Testis (tissue), 3 donors: ENCODE results near the gene SLC22A12. TPM values are rescaled to one million over a fixed set of nuclear protein-coding genes. Genes with fewer than 3 reads are reported as not detected.

Experiments used
- DNase-seq: peaks from one replicate; pipeline ENCODE4 v3.0.0-alpha.2; 2019
- H3K27ac ChIP-seq, 2 donors: fragments of 200-600 bp; sonication (generic); one replicate each; pipeline ENCODE4 v1.5.1; 2019
- H3K27me3 ChIP-seq: fragments of 200-600 bp; sonication (generic); one replicate; pipeline ENCODE4 v1.5.1; 2019
- H3K36me3 ChIP-seq: fragments of 200-600 bp; sonication (generic); one replicate; pipeline ENCODE4 v1.5.1; 2017; ENCODE audit warnings: low read depth; ENCODE audit errors: missing control alignments
- H3K4me1 ChIP-seq: fragments of 200-600 bp; sonication (generic); one replicate; pipeline ENCODE4 v1.5.1; 2019
- H3K4me3 ChIP-seq, 2 donors: fragments of 200-600 bp; sonication (generic); one replicate each; pipeline ENCODE4 v1.5.1; 2017 to 2019
- H3K9me3 ChIP-seq: fragments of 200-600 bp; sonication (generic); one replicate; pipeline ENCODE4 v1.5.1; 2017
- CTCF ChIP-seq, 3 experiments: fragments of 450-650 bp in 2 of 3; fragments of 200-600 bp in 1 of 3; sonication (generic) in 1 of 3; IDR thresholded peaks; one replicate each; pipeline ENCODE4 v1.5.1; 2016 to 2019; ENCODE audit warnings: antibody characterized with exemption in 3 of 3, mild to moderate bottlenecking in 2 of 3, moderate library complexity in 1 of 3
- POLR2A ChIP-seq: fragments of 450-650 bp; IDR thresholded peaks from one replicate; pipeline ENCODE4 v1.6.1; 2017; ENCODE audit warnings: antibody characterized with exemption, mild to moderate bottlenecking, moderate library complexity
- WGBS, 2 donors: methylation state at CpG; one replicate each; pipeline ENCODE4 v1.1.5; 2018; 5-methylcytosine and 5-hydroxymethylcytosine counted together
- intact Hi-C: fragments of 100-400 bp; cut with DNase I; formaldehyde crosslinking; loops from one replicate; pipeline ENCODE4 v1.15.1; 2023; ENCODE audit warnings: low total_unique reads
- polyA plus RNA-seq: library from polyadenylated mRNA; stranded (reverse); fragments of 350-450 nt; fragmentation: Illumina TruSeq; extraction: RNeasy Lipid Tissue Mini Kit (QIAGEN cat#74804); gene quantifications from one replicate; pipeline ENCODE4 v1.2.3, GENCODE V29; 2014; ENCODE audit warnings: low read depth, low replicate concordance; ENCODE audit not compliant: insufficient read depth
- total RNA-seq, 2 donors: library from RNA; depleted of rRNA; stranded (reverse); fragments of >200 nt; gene quantifications; one replicate each; pipeline ENCODE4 v1.2.3, GENCODE V29; 2016

Gene SLC22A12
- total and polyA plus RNA-seq, 3 donors from 2014 or later = not detected

DNA sequence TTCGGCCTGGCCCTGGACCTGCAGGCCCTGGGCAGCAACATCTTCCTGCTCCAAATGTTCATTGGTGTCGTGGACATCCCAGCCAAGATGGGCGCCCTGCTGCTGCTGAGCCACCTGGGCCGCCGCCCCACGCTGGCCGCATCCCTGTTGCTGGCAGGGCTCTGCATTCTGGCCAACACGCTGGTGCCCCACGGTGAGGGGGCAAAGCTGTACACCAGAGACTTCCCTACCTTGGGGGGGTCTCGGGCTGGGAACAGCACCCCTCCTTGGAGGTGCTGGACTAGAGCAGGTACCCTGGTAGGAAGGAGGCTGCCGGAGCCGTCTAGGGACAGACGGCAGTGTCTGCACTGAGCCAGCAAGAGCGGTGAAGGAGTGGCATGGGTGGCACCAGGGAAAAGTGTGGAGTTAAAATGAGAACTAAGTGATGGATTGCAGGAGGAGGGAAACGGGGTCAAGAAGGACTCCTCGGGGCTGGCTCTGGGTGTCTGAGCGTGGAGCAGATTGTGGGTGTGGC is 8.7 kb downstream of the SLC22A12 start:
- TF ChIP-seq CTCF (IDR thresholded peaks at IDR 0.05) (no peak), POLR2A (no peak)
- Histone ChIP-seq H3K27ac (no peak overlapping the region), H3K36me3 (no peaks in the 10 kb centered on the region), H3K4me3 (no peak overlapping the region), H3K27me3 (no peaks in the 10 kb centered on the region), H3K4me1 (no peaks in the 10 kb centered on the region), H3K9me3 (no peaks in the 10 kb centered on the region)
- intact Hi-C loops = no loop called here
- WGBS, 2 donors = 87 to 88% methylated on average over 8 to 17 of the region's 17 CpGs
- DNase-seq = no peak

GRCh38 chr11:64600281-64600992 is 9.4 kb downstream of the SLC22A12 start:
- WGBS, 2 donors = 87 to 100% methylated on average over 2 to 17 of the region's 19 CpGs
- TF ChIP-seq POLR2A (no peak), CTCF (IDR thresholded peaks at IDR 0.05) (no peak)

GRCh38 chr11:64601605-64602465 is 10.8 kb downstream of the SLC22A12 start:
- Histone ChIP-seq H3K36me3 (no peaks in the 10 kb centered on the region), H3K27me3 (no peaks in the 10 kb centered on the region), H3K4me3 (no peak overlapping the region), H3K9me3 (no peaks in the 10 kb centered on the region), H3K4me1 (peaks cover 2% of the 10 kb centered on the region), H3K27ac (no peak overlapping the region)
- intact Hi-C loops = no loop called here
- TF ChIP-seq CTCF (IDR thresholded peaks at IDR 0.05) (no peak), POLR2A (no peak)
- 90 to 95% methylated on average over 9 to 12 of the region's 12 CpGs for WGBS, 2 donors
- DNase-seq = no peak

More at GRCh38 chr11:64600281-64600992, 9.4 kb downstream of the SLC22A12 start:
- no peak overlapping the region for H3K4me3 ChIP-seq
- no peaks in the 10 kb centered on the region for H3K36me3 ChIP-seq
- H3K27me3 ChIP-seq = no peaks in the 10 kb centered on the region
- no peak overlapping the region for H3K27ac ChIP-seq
- H3K4me1 ChIP-seq = no peaks in the 10 kb centered on the region
- DNase-seq = no peak
- no peaks in the 10 kb centered on the region for H3K9me3 ChIP-seq
- intact Hi-C loops = no loop called here

- intact Hi-C loops = no loop called here
- 85 to 92% methylated on average over 8 to 9 of the region's 10 CpGs for WGBS, 2 donors
- Histone ChIP-seq H3K27ac (no peak overlapping the region), H3K4me3 (no peak overlapping the region), H3K9me3 (no peaks in the 10 kb centered on the region), H3K27me3 (no peaks in the 10 kb centered on the region), H3K36me3 (no peaks in the 10 kb centered on the region), H3K4me1 (peaks cover 9% of the 10 kb centered on the region)
- DNase-seq = no peak
- no peak for TF ChIP-seq POLR2A
- TF ChIP-seq CTCF (IDR thresholded peaks at IDR 0.05) = no peak
Measured at GRCh38 chr11:64602466-64603070, 11.5 kb downstream of the SLC22A12 start.
